Spleen (tissue), 7 donors: ENCODE results near the gene PIAS1.

Experiments used
- POLR2A ChIP-seq, 3 donors: fragments of 450-650 bp; IDR thresholded peaks; one replicate each; pipeline ENCODE4 v1.5.1; 2017; ENCODE audit warnings: antibody characterized with exemption in 3 of 3, mild to moderate bottlenecking in 1 of 3
- POLR2AphosphoS5 ChIP-seq, 3 donors: sonication (generic); formaldehyde crosslinking; IDR thresholded peaks; one replicate each; pipeline ENCODE4 v1.5.1; 2017; ENCODE audit warnings: antibody characterized with exemption in 3 of 3
- TF ChIP-seq, protein P1 (sequence below), 11 experiments: fragments of 200-600 bp in 7 of 11; fragments of 450-650 bp in 4 of 11; sonication (generic) in 4 of 11; IDR thresholded peaks in 8 of 11; conservative IDR thresholded peaks in 3 of 11; 1 replicate in 7 of 11; 2 replicates in 4 of 11; pipeline versions ENCODE4 v1.4.0 to v1.8.0; 2016 to 2021; ENCODE audit warnings: antibody characterized with exemption in 11 of 11, inconsistent platforms in 4 of 11, mild to moderate bottlenecking in 1 of 11
- donor health status: DM: no; HTN: no; CAD: no; lungs with moderate emphysema.
- donor health status: DM: no; HTN: no; CAD: no.
- donor health status: DM: no; HTN: no; CAD: no.

DNA sequence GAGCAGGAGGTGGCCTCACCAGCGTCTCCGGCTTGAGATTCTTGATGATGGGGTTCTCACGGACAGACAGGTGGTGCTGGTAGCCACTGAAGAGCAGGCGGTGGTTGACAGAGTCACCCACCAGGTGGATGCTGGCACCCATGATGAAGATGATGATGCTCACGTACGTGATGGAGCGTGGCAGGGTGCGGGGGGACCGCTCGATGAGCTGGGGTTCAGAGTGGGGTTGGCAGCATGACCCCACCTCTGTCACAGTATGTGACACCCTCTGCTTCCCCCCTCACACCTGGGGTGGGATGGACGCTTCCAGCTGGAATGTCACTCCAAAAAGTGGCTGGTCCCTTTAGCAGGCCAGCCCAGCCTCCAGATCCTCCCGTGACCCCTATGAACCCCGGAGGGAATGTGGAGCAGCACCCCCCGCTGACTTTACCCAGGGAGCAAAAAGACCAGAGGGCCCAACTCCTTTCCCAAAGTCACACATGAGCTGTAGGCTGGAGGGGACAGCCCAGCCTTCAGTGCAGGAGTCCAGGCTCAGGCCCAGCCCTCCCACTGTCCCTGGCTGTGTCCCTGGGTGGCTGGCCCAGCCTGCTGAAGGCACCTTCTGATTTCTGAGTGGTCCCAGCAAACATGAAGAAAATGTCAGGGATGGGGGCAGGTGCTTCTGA is 157.7 kb downstream of the PIAS1 start:
- TF ChIP-seq, protein P1, sequence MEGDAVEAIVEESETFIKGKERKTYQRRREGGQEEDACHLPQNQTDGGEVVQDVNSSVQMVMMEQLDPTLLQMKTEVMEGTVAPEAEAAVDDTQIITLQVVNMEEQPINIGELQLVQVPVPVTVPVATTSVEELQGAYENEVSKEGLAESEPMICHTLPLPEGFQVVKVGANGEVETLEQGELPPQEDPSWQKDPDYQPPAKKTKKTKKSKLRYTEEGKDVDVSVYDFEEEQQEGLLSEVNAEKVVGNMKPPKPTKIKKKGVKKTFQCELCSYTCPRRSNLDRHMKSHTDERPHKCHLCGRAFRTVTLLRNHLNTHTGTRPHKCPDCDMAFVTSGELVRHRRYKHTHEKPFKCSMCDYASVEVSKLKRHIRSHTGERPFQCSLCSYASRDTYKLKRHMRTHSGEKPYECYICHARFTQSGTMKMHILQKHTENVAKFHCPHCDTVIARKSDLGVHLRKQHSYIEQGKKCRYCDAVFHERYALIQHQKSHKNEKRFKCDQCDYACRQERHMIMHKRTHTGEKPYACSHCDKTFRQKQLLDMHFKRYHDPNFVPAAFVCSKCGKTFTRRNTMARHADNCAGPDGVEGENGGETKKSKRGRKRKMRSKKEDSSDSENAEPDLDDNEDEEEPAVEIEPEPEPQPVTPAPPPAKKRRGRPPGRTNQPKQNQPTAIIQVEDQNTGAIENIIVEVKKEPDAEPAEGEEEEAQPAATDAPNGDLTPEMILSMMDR (IDR thresholded peaks at IDR 0.05 in 8 of 11, conservative IDR thresholded peaks at IDR 0.05 in 3 of 11), result no peak
- TF ChIP-seq POLR2A (IDR thresholded peaks at IDR 0.05) (no peak), POLR2AphosphoS5 (IDR thresholded peaks at IDR 0.05) (no peak)
